Gastroesophageal sphincter (tissue), 4 donors: ENCODE results near the gene PARM1. TPM values are rescaled to one million over a fixed set of nuclear protein-coding genes. Genes with fewer than 3 reads are reported as not detected.

ENCODE experiments used
- ATAC-seq: fragments of 150-250 bp; one replicate; pipeline ENCODE4 v1.9.1; 2016; ENCODE audit warnings: mild to moderate bottlenecking, moderate library complexity
- H3K27ac ChIP-seq, 4 donors: fragments of 200-600 bp; sonication (generic) in 3 of 4; 1 replicate in 3 of 4; 2 replicates in 1 of 4; pipeline ENCODE4 v1.5.1; 2016 to 2019
- H3K27me3 ChIP-seq: fragments of 200-600 bp; sonication (generic); one replicate; pipeline ENCODE4 v1.5.1; 2019
- H3K36me3 ChIP-seq, 2 donors: fragments of 200-600 bp; sonication (generic); one replicate each; pipeline ENCODE4 v1.5.1; 2019; ENCODE audit warnings: control low read depth in 1 of 2
- H3K4me1 ChIP-seq, 3 donors: fragments of 200-600 bp; sonication (generic); 1 replicate in 2 of 3; 2 replicates in 1 of 3; pipeline ENCODE4 v1.5.1; 2016 to 2019; ENCODE audit warnings: control low read depth in 2 of 3
- H3K4me3 ChIP-seq, 2 donors: fragments of 200-600 bp; sonication (generic); one replicate each; pipeline ENCODE4 v1.5.1; 2019; ENCODE audit warnings: mild to moderate bottlenecking in 1 of 2, moderate library complexity in 1 of 2
- H3K9me3 ChIP-seq, 3 donors: fragments of 200-600 bp; sonication (generic); one replicate each; pipeline ENCODE4 v1.5.1; 2017 to 2019; ENCODE audit warnings: control low read depth in 2 of 3
- CTCF ChIP-seq, 4 experiments: fragments of 200-600 bp in 2 of 4; fragments of 450-650 bp in 2 of 4; sonication (generic) in 1 of 4; IDR thresholded peaks; one replicate each; pipeline ENCODE4 v1.5.1; 2017 to 2019; ENCODE audit warnings: antibody characterized with exemption in 4 of 4, mild to moderate bottlenecking in 2 of 4, moderate library complexity in 2 of 4
- EP300 ChIP-seq: sonication (generic); formaldehyde crosslinking; IDR thresholded peaks from one replicate; pipeline ENCODE4 v1.6.1; 2017; ENCODE audit warnings: antibody characterized with exemption, mild to moderate bottlenecking
- POLR2A ChIP-seq, 2 donors: fragments of 450-650 bp; IDR thresholded peaks; one replicate each; pipeline ENCODE4 v1.6.1; 2017; ENCODE audit warnings: antibody characterized with exemption in 2 of 2, mild to moderate bottlenecking in 2 of 2, moderate library complexity in 1 of 2
- POLR2AphosphoS5 ChIP-seq: sonication (generic); formaldehyde crosslinking; IDR thresholded peaks from one replicate; pipeline ENCODE4 v1.6.1; 2017; ENCODE audit warnings: antibody characterized with exemption
- WGBS, 2 donors: methylation state at CpG; one replicate each; pipeline ENCODE4 v1.1.5; 2018; ENCODE audit warnings: low coverage in 1 of 2; 5-methylcytosine and 5-hydroxymethylcytosine counted together
- total RNA-seq, 4 donors: library from RNA; depleted of rRNA; stranded (reverse); fragments of >200 nt; gene quantifications; one replicate each; pipeline ENCODE4 v1.1.0, GENCODE V29; 2016

The PARM1 gene
- total RNA-seq, 4 donors from 2014 or later, result 17.7 to 24.1 (median 21.4) TPM

GRCh38 chr4:74944354-74944793, 11.5 kb downstream of the PARM1 start:
- Histone ChIP-seq H3K27me3 (no peaks in the 10 kb centered on the region), H3K27ac (no peak overlapping the region), H3K36me3 (no peaks in the 10 kb centered on the region), H3K4me1 (peaks cover 0 to 9% (median 0%) of the 10 kb centered on the region in 3 donors), H3K4me3 (no peak overlapping the region), H3K9me3 (no peaks in the 10 kb centered on the region)
- ATAC-seq, result no peak
- 74 to 84% methylated on average over 3 to 6 of the region's 6 CpGs for WGBS, 2 donors
- TF ChIP-seq POLR2A (IDR thresholded peaks at IDR 0.05) (no peak), POLR2AphosphoS5 (no peak), EP300 (no peak), CTCF (IDR thresholded peaks at IDR 0.05) (no peak)

- 64 to 66% methylated on average over 2 to 3 of the region's 3 CpGs for WGBS, 2 donors
- Histone ChIP-seq H3K9me3 (no peaks in the 10 kb centered on the region), H3K27me3 (no peaks in the 10 kb centered on the region), H3K36me3 (no peaks in the 10 kb centered on the region), H3K27ac (no peak overlapping the region), H3K4me1 (peaks cover 0 to 9% (median 0%) of the 10 kb centered on the region in 3 donors), H3K4me3 (no peak overlapping the region)
- TF ChIP-seq EP300 (no peak), CTCF (IDR thresholded peaks at IDR 0.05) (no peak), POLR2AphosphoS5 (no peak), POLR2A (IDR thresholded peaks at IDR 0.05) (no peak)
- ATAC-seq, result no peak
Measured at GRCh38 chr4:74946196-74946595, 13.3 kb downstream of the PARM1 start.

GRCh38 chr4:74947798-74948197, 14.9 kb downstream of the PARM1 start:
- 67 to 90% methylated on average over 2 of the region's 2 CpGs for WGBS, 2 donors
- Histone ChIP-seq H3K36me3 (no peaks in the 10 kb centered on the region), H3K4me1 (peaks cover 0 to 9% (median 0%) of the 10 kb centered on the region in 3 donors), H3K4me3 (no peak overlapping the region), H3K27me3 (no peaks in the 10 kb centered on the region), H3K27ac (no peak overlapping the region), H3K9me3 (no peaks in the 10 kb centered on the region)
- no peak for TF ChIP-seq POLR2A (IDR thresholded peaks at IDR 0.05)
- TF ChIP-seq CTCF (IDR thresholded peaks at IDR 0.05), result no peak
- TF ChIP-seq POLR2AphosphoS5, result no peak
- TF ChIP-seq EP300, result no peak
- no peak for ATAC-seq

- TF ChIP-seq POLR2AphosphoS5 (no peak), CTCF (IDR thresholded peaks at IDR 0.05) (no peak), POLR2A (IDR thresholded peaks at IDR 0.05) (no peak), EP300 (no peak)
- peaks cover 0 to 7% (median 0%) of the 10 kb centered on the region in 3 donors for H3K4me1 ChIP-seq
- ATAC-seq, result no peak
- H3K9me3 ChIP-seq, result no peaks in the 10 kb centered on the region
- H3K27ac ChIP-seq, result no peak overlapping the region
- H3K4me3 ChIP-seq, result no peak overlapping the region
- H3K27me3 ChIP-seq, result no peaks in the 10 kb centered on the region
- 69 to 77% methylated on average over 2 of the region's 2 CpGs for WGBS, 2 donors
- H3K36me3 ChIP-seq, result no peaks in the 10 kb centered on the region
Measured at GRCh38 chr4:74948236-74948635, 15.3 kb downstream of the PARM1 start.

GRCh38 chr4:74950200-74950599, 17.3 kb downstream of the PARM1 start:
- ATAC-seq, result no peak
- no peaks in the 10 kb centered on the region for H3K36me3 ChIP-seq
- H3K4me3 ChIP-seq, result no peak overlapping the region
- 93 to 96% methylated on average over 3 of the region's 3 CpGs for WGBS, 2 donors
- no peaks in the 10 kb centered on the region for H3K4me1 ChIP-seq
- H3K27me3 ChIP-seq, result no peaks in the 10 kb centered on the region
- no peak overlapping the region for H3K27ac ChIP-seq
- TF ChIP-seq POLR2A (IDR thresholded peaks at IDR 0.05) (no peak), CTCF (IDR thresholded peaks at IDR 0.05) (no peak), POLR2AphosphoS5 (no peak), EP300 (no peak)
- H3K9me3 ChIP-seq, result no peaks in the 10 kb centered on the region
